Mesenteric fat pad (tissue), 1 donor: Measurements from ENCODE around the gene MYO1D. TPM values are rescaled to one million over a fixed set of nuclear protein-coding genes. Genes with fewer than 3 reads are reported as not detected.
"Not testable (repeated sequence)": the region's sequence is repeated elsewhere in the genome, so short reads cannot be mapped to it uniquely, and the experiment has no call there.

Experiments
- DNase-seq: peaks from one replicate; pipeline ENCODE4 v3.0.0-alpha.2; 2020; ENCODE audit warnings: low spot score
- total RNA-seq: library from RNA; stranded (reverse); fragmentation: NEBNext Ultra II Directional; extraction: Animal tissue kit (Norgen Biotek cat#: 25700); gene quantifications from one replicate; pipeline ENCODE4 v1.2.1, GENCODE V29; 2021
- donor health status: DM: yes; HTN: yes; CAD: no.

The MYO1D gene
- total RNA-seq, 1 donor from 2014 or later: 36.0 TPM

DNA sequence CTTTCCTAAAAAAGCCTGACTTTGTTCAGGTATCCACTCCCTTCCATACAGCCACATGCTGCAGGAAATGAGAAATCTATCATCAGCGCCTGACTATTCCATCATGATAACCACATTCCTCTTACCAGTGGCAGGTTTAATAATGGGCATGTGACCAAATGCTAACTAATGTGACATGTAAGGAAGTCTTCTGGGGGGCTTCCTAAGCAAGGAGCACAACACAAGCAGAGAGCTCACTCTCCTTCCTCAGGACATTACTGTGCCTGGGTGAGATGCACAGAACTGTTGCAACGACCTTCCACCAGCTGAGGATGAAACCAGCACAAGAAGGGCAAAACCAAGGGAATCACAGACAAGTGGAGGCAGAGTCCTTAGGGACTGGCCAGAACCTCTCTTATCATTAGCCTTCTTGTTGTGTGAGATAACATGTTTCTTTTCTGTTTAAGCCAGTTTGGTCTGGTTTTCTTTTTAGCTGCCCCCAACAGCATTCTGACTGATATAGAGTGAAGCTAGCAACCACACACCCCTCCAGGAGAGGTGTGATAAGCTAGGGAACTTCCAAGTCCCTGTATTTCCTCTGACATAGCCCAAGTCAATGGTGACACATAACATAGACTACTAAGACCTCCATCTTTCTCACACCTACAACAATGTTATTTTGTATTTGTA is 16.9 kb downstream of the MYO1D start:
- DNase-seq: no peak

DNA sequence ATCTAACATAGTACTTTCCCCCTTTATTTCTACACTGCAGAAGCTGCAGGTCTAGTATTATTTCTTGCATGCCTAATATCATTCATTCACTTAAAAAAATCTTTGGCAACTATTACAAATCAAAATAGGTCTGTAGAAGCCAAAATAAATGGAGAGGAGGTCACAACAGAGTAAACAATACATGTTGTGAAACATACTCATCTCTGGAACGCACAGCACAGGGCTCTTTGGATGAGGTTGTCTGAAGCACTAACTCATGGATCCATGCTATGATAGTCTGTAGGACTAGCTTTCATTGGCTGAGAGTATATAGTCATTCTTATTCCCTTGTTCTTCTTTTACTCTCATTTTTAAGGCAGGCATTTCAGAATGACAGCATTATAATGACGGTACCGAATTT is 21.3 kb downstream of the MYO1D start:
- DNase-seq: no peak

DNA sequence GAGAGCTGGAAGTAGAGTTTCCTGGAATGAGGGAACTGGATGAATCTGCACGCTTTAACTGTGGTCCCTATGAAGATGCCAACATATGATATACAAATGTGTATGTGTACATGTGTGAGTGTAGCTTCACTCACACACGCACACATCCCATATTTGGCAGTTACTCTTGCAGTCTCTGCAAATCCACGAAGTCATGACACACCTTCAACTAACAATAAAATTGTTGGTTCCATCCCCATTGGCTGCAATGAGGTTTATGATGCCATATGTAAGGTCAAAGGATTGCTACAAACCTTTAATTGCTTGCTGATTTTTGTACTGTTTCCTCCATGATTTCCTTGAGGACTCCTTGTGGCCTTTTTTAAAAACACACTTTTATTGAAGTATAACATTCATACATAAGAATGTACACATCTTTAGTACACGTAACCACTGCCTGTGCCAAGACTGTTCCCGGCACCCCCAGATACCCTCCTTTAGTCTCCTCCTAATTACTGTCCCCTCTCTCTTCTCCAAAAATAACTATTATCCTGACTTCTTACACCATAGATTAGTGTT is 22.0 kb downstream of the MYO1D start:
- DNase-seq: no peak

DNA sequence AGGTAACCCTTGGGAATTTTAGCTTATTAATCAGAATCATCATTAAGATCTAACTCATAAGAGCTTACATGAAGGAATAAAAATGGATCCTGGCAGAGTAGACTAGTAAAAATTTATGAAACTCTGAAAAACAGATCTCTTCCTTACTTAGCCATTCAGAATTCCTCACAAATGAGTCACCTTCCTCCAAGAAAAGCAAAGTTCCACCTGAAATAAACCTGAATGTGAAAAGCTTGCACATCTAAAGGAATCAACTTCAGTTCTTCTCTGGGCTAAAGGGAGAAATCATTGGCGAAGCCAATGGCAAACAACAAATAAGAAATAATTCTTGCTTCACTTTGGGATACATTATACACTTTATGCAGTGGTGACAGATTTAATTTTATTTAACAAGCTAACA is 22.7 kb downstream of the MYO1D start:
- DNase-seq: no peak

DNA sequence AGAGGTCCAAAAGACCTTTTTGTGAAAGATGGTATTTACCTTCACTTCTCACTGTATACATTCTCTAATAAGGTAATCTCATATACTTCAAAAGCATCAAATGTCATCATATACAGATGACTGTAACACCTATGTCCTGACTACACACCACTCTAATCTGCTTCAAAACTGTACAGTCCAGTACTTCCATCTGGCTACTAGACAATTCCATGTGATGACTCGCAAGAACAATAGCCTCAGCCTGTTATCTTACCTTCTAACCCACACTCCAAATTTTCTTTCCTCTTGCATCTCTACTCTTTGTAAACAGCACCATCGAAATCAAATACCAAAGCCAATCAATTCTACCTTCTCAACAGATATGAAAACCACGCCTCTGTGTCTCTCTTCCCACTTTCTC is 24.1 kb downstream of the MYO1D start:
- DNase-seq: no peak

DNA sequence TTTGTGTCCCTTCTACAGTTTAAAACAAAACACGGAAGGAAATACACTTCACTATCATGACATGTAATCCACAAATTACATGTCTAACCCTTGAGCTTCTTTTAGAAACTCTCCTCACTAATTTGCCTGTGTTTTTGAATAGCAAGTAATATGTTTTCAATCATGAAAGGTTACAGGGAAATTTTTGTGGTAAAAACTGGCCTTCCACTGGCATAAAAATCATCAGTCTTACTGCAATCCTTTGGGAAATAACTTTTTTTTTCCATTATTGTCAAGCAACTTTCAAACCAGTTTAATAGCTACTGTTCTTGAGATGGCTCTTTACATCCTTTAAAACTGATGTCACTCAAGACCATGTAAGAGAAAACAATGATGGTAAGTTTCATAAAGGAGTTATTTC is 27.0 kb downstream of the MYO1D start:
- no peak for DNase-seq

DNA sequence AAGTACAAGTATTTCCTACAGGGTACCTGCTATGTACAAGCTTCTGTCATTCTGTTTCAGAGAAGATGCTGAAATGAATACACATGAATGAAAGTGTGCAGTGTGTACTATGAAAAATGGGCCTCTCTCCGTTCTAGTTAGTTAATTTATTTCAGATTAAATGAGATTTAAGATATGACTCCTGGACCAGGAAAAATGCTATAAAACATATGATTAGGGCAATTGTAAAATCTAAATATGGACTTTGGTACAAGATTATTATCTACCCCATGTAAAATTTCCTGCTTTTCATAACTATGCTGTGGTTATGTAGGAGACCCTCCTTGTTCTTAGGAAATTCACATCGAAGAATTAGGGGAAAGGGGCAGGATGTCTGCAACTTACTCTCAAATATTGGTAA is 28.9 kb downstream of the MYO1D start:
- DNase-seq: no peak

DNA sequence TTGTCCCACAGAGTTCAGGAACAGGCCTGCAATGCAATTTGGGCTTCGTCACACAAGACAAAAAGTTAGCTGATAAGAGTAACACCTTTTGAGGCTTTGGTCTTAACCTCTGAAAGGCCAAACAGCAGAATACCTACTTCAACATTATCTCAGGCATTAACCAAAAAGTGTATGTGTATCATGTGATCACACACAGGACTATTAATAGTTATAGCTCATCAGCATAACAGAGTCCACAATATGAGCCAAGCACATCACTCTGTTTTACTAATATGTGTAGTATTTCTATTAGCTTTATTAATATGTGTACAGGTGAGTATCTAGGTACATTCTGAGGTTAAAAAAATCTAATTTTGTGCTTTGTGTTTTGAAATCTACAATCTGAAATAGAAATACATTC is 30.8 kb downstream of the MYO1D start:
- no peak for DNase-seq

DNA sequence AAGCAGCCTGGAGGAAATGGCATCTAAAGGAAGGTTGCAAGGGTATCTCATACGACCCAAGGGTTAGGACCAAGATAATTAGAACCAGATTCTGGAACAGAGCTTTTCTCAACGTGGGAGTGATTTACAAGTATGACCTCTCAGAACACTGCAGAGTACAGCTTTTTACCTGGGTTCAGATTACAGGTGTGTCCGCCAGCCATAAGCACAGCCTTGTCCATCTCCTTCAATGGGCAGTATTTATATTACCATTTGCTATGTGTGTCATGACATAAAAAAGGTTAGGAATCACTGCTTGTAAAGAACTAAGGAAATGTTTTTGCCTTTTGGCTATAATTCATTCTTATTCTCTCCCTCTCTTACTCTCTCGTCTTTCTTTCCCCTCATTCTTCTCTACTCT is 36.7 kb downstream of the MYO1D start:
- no peak for DNase-seq

DNA sequence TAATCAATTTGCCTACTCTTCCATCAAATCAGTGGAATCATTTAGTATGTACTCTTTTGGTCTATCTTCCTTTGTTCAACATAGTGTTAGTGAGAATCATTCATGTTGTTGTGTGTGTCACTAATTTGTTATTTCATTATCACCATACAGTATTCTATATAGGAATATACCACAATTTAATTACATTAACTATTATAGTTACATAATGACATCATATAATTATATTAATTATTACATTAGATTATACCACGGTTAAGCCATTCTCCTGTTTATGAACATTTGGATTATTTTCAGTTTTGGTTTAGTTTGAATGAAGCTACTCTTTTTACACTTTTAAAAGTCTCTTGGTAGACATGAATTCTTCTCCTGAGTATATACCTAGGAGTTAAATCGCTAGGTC is 40.4 kb downstream of the MYO1D start:
- no peak for DNase-seq

DNA sequence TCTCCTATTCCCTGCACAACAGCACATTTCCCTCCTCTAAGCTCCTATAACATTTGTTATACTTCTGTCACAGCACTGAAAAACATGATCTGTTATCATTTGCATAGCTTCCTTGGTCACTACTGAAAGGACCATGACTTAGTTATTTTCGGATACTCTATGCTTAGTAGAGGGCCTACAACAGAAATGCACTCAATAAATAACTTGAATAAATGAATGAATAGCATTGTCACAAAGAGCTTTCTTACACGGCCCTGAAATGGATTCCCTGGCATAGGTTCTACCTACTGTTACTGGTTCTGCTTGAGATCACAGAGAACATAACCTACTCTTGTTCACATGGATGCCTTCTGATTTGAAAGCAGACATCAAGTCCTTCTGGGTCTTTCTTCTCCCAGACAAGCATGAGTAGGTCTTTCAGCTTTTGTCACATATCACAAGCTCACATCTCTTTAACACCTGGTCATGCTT is 41.6 kb downstream of the MYO1D start:
- DNase-seq: no peak

DNA sequence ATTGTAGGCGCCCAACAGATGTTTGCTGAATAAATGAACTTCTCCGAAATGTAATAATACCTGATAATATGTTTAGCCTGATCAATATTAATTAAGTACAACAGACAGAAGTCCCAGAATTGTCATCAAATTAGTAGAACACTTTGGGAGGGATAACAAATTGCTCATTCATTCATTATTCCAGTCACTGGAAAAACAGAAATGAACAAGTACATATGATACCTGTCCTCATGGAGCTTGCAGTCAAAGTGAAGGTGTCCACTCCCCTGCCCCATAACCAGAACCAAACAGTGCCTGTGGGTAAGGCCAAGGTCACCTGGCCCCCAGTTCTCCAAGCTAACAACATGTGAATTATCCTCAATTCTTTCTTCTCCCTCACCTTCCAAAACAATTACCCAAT is 42.8 kb downstream of the MYO1D start:
- no peak for DNase-seq

DNA sequence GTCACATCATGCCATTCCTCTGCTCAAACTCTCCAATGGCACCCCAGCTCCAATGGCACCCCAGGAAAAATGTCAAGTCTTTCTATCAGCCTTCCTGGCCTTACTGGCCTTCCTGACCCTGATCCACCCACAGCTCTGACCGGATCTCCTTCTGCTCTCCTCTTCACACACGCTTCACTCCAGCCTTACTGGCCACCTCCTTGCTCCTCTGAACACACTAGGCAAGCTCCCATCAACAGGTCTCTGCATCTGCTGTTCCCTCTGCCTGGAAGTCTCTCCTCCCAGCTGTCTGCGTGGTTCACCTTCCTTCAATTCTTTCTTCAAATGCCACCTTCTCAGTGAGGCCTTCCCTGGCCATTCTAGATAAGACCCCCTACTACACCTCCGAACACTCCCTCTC is 43.4 kb downstream of the MYO1D start:
- no peak for DNase-seq

DNA sequence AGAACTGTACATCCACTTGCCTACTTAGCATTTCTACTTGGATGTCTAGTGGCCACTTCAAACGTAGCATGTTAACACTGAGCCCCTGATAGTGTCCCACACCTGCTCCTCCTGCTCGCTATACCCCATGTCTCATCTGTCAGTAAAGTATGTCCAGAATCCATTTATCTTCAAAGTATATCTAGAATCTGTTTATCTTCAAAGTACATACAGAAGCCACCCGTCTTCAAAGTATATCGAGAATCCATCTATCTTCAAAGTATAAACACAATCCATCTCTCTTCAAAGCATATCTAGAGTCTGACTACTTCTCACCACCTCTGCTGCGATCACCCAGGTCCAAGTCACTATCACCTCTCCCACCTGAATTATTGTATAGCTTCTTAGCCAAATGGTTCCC is 43.8 kb downstream of the MYO1D start:
- DNase-seq: no peak

DNA sequence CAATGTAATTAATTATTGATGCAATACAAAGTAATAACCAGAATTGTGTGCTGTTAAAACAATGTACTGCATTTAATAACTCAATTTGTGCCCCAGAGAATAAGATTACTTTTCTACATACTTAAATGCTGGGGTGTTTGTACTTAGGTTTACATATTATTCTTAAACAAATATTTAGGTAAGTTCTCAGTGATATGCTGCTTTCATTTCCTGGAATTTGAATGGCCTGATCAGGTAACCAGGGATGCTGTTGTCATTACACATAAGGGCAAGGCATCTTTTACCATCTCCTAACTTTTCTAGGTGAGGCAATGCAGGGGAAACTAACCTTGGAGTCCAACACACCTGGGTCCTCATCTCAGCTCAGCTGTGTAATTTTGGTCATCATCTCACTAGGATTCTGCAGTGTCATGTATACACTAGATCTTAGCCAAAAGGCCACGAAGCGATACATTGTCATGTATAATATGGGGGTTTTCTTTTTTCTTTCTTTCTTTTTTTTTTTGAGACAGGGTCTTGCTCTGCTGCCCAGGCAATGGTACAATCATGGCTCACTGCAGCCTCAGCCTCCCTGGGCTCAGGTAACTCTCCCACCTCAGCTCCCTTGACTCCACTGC is 45.2 kb downstream of the MYO1D start:
- no peak for DNase-seq

DNA sequence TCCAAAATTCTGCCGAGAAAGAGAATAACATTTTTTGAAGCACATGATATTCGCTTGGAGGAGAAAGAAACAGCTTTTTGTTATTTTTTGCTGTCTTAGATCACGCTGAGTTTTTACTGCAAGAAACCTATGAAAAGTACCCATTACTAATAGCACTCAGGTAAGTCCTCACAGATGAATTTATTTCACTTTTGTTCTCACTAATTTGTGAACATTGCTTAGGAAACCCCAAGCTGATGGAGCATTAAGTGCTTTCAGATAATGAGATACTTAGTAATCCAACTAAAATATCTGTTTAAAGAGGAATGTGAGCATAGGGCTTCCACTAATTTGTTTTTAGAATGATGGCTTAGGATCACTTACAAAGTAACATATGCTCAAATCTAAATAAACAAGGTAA is 45.7 kb downstream of the MYO1D start:
- no peak for DNase-seq

DNA sequence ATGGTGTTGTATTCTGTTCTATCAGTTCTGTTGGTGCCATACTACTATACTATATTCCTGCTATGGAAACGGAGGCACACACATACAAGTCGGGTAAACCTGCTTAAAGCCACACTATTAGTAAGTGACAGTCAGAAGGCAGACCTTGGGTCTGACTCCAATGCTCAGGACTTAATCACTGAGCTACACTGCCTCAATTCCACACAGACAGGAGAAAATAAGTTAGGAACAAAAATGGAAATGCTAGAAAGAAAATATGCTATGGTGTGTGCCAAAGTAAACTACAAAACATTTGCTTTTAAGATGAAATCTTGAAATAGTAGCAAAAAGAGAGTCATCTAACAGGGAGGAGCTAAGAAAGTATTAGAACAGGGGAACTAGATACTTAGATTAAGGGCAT is 48.1 kb downstream of the MYO1D start:
- DNase-seq: no peak

DNA sequence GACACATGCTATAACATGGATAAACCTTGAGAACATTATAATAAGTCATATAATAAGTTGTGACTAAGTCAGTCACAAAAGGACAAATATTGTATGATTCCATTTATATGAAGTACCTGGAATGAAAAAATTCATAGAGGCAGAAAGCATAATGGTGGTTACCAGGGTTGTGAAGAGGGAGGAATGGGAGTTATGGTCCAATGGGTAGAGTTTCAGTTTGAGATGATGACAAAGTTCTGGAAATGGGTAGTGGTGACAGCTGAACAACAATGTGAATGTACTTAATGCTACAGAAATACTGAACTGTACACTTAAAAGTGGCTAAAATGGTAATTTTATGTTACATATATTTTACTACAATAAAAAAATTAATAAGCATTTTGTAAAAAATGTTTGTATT is 49.7 kb downstream of the MYO1D start:
- DNase-seq: no peak

DNA sequence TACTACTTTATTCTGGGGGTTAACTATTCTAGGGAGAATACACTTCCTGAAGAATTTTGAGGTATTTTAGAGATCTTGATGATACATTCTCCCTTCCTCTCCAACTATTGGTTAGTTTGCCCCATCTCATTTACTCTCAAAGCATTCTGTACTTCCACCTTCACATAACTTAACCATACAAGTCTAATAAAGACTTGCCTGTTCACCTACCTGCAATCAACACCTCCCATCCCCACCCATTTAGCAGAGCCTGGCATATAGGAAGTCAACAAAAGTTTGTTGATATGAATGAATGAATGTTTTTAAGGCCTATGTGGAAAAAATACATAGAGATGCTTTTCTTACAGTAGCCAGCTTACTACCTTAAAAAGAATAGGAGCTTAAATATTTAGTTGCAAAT is 50.8 kb downstream of the MYO1D start:
- no peak for DNase-seq

DNA sequence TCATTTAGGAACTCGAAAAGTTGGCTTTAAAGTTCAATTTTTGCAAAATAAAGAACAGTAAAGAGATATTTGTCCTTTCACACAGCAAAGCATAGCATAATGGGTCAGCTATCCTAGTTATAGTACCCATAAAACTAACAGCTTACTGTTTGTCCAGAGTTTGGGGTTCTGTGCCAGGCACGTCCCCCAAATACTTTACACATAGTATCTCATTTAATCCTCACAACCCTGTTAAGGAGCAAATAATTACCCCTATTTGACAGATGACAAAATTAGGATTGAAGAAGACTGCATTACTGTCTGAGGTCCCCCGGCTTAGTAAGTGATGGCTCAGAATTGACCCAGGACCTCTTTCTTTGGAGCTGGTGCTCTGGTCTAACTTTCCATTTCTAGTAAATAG is 52.6 kb downstream of the MYO1D start:
- no peak for DNase-seq

DNA sequence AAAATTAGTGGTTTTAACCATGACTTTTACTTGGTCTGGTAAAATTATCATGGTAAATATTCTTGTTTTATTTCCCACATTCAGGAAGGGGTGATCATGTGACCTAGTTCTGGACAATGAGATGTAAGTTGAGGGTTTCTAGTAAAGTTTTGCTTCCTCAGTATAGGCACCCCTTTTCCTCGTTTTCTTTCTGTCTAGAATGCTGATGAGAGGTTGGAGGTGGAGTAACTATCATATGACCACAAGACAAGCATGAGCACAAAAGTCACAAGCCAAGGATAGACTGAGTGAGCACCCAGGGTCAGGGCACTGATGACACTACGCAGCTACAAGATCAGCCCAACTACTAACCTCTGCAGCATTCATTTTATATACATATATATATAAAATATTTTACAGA is 53.9 kb downstream of the MYO1D start:
- DNase-seq: no peak

DNA sequence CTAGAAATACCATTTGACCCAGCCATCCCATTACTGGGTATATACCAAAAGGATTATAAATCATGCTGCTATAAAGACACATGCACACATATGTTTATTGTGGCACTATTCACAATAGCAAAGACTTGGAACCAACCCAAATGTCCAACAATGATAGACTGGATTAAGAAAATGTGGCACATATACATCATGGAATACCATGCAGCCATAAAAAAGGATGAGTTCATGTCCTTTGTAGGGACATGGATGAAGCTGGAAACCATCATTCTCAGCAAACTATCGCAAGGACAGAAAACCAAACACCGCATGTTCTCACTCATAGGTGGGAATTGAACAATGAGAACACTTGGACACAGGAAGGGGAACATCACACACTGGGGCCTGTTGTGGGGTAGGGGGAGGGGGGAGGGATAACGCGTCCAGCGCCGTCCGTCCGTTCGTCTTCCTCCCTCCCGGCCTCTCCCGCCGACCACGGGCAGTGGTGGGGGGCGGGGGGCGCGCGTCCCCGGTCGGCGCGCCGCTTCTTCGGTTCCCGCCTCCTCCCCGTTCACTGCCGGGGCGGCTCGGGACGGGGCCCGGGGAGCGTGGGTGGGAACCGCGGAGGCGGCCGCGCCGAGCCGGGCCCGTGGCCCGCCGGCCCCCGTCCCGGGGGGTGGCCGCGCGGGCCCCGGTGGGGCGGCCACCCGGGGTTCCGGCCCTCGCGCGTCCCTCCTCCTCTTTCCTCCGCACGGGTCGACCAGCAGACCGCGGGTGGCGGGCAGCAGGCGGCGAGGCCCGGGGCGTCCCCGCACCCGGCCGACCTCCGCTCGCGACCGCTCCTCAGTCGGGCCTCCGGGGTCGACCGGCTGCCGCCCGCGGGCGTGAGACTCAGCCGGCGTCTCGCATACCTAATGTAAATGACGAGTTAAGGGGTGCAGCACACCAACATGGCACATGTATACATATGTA is 54.7 kb downstream of the MYO1D start:
- DNase-seq: not testable (repeated sequence)
